ENCODE results near the gene TRABD2B. TPM values are rescaled to one million over a fixed set of nuclear protein-coding genes. Genes with fewer than 3 reads are reported as not detected.

Gene TRABD2B
- total RNA-seq, 1 donor from 2014 or later: 0.92 TPM

GRCh38 chr1:47847763-47848162, 149.4 kb downstream of the TRABD2B start:
- intact Hi-C loops (cut with micrococcal nuclease): no loop called here
- no peak for DNase-seq
- ATAC-seq: no peak

DNA sequence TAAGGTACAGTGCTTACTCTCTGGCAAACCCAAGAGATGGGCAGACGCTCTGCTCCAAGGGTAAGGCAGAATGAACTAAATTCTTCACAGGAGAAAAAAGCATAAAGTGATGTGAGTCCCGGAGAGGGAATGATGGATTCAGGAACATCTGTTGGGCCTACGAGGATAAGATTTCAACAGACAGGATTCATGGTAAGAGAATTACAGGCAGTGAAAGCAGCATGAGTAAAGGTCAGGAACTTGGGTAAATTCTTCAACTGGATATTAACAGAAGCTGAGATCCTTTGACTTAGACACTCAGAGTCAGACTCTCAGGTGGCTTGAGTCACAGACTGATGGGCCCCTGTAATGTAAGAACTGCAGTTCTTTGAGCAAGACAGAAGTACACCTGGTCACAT, 152.6 kb downstream of the TRABD2B start:
- intact Hi-C loops (cut with micrococcal nuclease): no loop called here
- DNase-seq (no peak), ATAC-seq (no peak)

GRCh38 chr1:47843781-47844557, 153.2 kb downstream of the TRABD2B start:
- ATAC-seq (no peak), DNase-seq (no peak)
- intact Hi-C loops (cut with micrococcal nuclease): no loop called here

DNA sequence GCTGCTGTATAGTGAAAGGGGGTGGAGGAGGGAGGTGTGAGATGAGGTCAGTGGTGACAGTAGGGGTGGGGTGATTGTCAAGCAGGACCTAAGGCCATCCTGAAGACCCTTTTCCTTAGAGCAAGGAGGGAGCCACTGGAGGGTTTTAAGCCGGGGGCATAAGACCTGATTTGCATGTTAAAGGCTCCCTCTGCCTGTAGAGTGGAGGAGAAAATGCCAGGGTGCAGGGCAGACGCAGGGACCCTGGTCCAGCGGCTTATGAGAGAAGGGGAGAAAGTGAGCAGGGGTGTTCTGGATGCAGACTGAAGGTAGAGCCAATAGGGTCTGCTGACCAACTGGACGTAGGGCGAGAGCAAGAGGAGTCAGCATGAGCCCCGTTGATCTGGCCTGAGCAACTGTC, 154.1 kb downstream of the TRABD2B start:
- intact Hi-C loops (cut with micrococcal nuclease): no loop called here
- no peak for DNase-seq
- no peak for ATAC-seq

DNA sequence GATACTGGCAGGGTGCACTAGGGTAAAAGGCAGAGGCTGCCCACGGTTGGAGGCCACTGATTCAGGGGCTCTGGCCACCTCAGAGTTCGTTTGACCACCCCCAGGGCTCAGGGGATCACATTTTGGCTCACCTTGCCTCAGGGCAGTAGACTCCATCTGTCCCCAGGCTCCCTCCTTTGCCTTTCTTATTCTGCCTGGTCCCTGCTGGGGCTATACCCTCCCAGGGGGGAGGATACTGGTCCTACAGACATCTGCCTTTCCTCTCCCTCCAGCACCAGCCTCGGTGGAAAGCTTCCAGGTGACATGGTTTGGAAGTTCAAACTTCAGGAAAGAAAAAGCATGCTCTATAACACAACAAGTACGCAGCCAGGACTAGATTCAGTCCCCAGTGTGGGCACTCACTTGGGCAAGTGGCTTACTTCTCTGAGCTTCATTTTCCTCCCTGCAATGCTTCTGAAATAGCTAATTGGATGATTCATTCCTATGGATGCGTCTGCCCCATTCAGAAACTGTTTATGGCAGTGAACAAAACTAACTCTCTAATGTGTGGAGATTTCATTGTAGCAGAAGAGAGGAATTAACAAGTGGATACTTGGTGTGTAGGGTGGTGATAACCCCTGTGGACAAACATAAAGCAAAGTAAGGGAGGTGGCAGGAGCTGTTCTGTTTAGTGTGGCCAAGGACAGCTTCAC, 154.8 kb downstream of the TRABD2B start:
- no peak for ATAC-seq
- intact Hi-C loops (cut with micrococcal nuclease): no loop called here
- DNase-seq: no peak

DNA sequence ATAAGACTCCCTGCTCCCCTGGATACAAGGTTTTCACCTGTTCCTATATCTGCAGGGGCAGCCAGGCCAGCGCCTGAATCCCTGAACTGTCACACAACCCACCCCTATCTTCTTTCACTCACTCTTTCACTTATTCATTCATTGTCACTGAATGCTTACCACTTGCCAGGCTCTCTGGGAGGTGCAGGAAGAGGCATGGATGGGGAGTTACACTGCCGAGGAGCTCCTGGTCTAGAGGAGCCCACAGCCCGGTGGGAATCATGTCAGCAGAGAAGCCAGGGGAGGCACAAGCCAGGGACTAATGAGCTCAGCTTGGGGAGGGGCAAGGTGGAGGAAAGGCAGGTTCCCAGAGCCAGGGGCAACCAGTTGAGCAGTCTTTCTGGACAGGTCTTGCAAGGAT, 155.8 kb downstream of the TRABD2B start:
- intact Hi-C loops (cut with micrococcal nuclease): no loop called here
- ATAC-seq: no peak
- DNase-seq: no peak

- DNase-seq (no peak), ATAC-seq (no peak)
- intact Hi-C loops (cut with micrococcal nuclease): no loop called here
Measured at GRCh38 chr1:47840393-47841190, 156.6 kb downstream of the TRABD2B start.

- intact Hi-C loops (cut with micrococcal nuclease): no loop called here
- no peak for DNase-seq
- no peak for ATAC-seq
Measured at GRCh38 chr1:47839433-47839760, 157.8 kb downstream of the TRABD2B start.

DNA sequence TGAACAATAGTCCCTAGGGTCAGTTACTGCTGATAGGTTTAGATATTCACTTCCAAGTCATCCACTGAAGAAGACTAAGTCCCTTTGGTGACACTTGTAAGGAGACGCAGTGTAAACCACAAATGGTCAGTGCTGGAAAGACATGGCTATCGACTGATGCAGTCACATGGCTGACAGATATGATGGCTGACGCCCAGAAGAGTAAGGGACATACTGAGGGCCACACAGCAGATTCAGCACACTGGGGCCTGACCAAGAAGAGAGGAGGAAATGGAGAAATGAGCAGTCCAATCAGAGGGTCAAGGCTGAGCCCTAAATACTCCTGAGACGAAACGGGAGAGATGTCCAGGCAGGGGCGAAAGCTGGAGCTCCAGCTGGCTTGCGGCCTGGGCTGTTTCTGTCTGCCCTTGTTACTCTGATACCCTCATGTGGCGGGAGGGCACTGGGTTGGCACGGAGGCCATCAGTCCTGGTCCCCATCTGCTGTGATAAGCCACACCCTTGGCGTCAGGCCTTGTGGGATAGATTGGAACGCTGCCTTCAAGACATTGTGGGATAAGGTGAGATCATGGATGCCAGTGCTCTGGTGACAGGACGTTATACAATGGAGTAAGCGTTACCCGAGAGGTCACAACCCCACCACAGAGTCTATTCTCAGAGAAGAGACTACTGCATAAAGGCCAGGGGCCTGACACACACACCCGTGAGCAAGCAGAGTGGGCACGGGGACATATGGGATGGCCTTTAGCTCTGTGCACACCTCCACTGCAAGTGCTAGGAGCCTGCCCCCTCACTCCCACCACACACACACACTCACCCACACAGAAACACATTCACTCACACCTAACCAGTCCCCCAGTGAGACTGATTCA, 158.4 kb downstream of the TRABD2B start:
- intact Hi-C loops (cut with micrococcal nuclease): no loop called here
- ATAC-seq (no peak), DNase-seq (no peak)

DNA sequence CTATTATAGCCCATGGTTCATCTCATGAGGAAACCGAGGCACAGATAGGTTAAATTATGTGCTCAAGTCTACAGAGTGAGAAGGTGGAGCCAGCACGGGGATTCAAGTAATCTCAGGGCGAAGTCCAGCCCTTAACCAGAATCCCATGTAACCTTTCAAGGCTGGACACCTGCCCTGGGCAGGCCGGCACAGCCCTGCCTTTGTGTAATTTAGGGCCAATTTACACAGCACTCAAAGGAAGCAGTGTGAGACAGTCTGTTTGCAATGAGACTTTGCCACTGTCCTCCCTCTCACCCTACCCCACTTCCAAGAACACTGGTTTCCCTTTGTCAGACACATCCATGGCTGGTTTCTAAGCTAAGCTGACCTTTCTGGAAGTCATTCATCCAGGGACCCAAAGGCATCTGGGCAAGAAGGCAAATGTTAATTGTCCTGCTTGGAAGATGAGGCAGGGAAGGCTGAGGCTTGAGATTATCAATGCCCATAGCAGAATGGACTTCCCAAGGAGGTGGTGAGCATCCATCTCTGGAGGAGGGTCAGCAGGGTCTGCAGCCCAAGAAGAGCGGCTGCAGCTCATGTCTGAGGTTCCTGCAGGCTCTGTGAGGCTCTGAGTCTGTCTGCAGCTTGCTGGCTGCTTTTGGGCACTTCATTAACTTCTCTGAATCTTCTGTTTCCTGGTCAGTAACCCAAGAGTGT, 159.2 kb downstream of the TRABD2B start:
- no peak for DNase-seq
- ATAC-seq: peak; percentile 26
- intact Hi-C loops (cut with micrococcal nuclease): no loop called here

- intact Hi-C loops (cut with micrococcal nuclease): no loop called here
- DNase-seq (no peak), ATAC-seq (peak; percentile 85)
Measured at GRCh38 chr1:47837056-47837830, 159.9 kb downstream of the TRABD2B start.

GRCh38 chr1:47835409-47835808, 161.8 kb downstream of the TRABD2B start:
- intact Hi-C loops (cut with micrococcal nuclease): no loop called here
- no peak for DNase-seq

DNA sequence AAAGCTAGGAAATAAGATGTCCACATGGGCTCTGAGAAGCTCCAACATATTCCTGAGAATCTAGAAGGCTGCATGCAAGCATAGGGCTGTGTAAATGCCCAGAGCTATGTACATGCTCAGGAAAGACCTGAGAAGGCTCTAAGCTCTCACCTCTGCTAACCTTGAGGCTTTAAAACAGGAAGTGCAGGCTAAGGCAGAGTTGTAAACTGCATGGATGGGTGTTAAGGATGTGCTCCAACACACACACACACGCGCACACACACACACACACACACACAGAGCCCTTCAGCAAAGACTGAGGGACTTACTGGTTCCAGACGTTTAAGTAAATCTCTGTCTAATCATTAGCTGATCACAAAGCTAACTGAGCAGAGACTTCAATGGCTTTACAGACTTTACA, 162.9 kb downstream of the TRABD2B start:
- ATAC-seq (no peak), DNase-seq (no peak)
- intact Hi-C loops (cut with micrococcal nuclease): no loop called here

More at GRCh38 chr1:47835409-47835808, 161.8 kb downstream of the TRABD2B start:
- no peak for ATAC-seq

DNA sequence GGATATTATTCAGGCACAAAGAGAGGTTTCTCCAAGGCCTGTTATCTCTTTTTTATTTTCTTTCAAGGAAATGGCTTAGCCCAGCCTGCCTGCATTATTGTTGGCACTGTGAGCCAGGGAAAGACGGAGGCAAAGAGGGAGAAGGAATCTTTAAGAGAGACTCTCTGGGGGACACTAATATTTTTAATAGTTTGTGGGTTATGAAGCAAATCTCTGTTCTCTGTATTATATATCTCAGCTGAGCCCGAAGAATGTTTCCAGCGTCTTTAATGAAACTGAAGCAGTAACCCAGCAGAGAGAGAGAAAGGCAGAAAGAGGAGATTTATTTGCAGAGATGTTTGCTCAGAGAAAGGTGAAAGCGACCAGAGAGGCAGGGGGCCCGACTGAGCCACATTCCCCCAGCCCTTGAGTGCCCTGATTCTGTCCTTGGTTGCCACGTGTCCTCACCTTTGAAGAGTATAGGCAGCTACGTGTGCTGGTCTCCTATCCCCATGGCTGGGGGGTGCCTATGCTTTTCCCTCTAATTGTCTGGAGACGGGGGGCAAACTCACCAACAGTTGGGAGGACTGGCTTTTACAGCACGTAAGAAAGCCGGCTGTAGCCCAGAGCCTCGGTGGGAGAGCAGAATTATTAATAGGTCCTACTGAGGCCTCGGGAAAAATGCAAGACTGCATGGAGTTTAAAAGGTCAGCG, 166.4 kb downstream of the TRABD2B start:
- DNase-seq (no peak), ATAC-seq (no peak)
- intact Hi-C loops (cut with micrococcal nuclease): no loop called here

- DNase-seq (no peak), ATAC-seq (no peak)
- intact Hi-C loops (cut with micrococcal nuclease): no loop called here
Measured at GRCh38 chr1:47830021-47830420, 167.2 kb downstream of the TRABD2B start.

DNA sequence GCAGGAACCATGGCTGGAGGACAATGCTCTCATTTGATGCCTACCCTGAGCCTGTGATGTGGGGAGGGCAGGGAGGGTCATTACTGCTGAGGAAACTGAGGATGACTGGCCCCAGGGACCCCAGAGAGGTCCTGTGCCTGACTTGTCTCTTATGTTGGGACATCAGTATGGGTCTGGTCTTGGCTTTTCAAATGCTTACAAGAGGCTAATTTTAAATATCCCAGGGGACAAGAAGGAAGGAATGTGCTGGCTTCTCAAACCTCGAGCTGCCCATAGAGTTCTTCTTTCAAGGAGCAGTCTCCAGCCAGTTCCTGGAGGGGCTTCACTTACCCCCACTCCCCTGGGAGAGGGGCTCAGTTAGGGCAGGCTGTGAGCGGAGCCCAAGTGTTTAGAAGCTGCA, 168.2 kb downstream of the TRABD2B start:
- ATAC-seq (no peak), DNase-seq (no peak)
- intact Hi-C loops (cut with micrococcal nuclease): no loop called here

GRCh38 chr1:47827109-47827508, 170.1 kb downstream of the TRABD2B start:
- ATAC-seq (no peak), DNase-seq (no peak)
- intact Hi-C loops (cut with micrococcal nuclease): no loop called here

Measured in left ventricle myocardium superior (tissue), 1 donor.